ENCODE measurements around the gene TBCK.

DNA sequence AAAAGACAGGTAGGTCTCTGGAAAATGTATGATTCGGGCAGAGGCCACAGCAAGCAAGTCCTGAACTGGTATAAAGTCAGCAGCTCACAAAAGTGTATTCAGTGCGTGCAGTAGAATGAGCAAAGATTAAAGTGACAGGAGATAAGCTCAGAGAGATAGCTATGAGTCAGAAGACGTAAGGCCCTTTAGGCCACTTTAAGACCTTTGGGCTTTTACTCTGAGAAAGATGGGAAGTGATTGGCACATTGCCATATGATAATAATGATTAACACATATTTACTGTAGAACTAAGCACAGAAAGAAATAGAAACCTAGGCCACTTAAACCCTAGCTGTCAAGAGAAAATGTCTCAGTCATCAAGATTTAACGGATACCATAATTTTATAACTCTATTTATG is 51.7 kb downstream of the TBCK start:
- TF ChIP-seq EP300 (IDR thresholded peaks at IDR 0.05; ENCODE audit: borderline replicate concordance in 1 of 2, low read depth in 2 of 2, low read length in 2 of 2) (no peak), GTF2F1 (IDR thresholded peaks at IDR 0.05; ENCODE audit: borderline replicate concordance, low read depth, low read length) (no peak), CREB1 (IDR thresholded peaks at IDR 0.05) (no peak)
- TF ChIP-seq, protein P1, sequence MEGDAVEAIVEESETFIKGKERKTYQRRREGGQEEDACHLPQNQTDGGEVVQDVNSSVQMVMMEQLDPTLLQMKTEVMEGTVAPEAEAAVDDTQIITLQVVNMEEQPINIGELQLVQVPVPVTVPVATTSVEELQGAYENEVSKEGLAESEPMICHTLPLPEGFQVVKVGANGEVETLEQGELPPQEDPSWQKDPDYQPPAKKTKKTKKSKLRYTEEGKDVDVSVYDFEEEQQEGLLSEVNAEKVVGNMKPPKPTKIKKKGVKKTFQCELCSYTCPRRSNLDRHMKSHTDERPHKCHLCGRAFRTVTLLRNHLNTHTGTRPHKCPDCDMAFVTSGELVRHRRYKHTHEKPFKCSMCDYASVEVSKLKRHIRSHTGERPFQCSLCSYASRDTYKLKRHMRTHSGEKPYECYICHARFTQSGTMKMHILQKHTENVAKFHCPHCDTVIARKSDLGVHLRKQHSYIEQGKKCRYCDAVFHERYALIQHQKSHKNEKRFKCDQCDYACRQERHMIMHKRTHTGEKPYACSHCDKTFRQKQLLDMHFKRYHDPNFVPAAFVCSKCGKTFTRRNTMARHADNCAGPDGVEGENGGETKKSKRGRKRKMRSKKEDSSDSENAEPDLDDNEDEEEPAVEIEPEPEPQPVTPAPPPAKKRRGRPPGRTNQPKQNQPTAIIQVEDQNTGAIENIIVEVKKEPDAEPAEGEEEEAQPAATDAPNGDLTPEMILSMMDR (IDR thresholded peaks at IDR 0.05; ENCODE audit: control extremely low read depth in 1 of 3, insufficient read depth in 1 of 3, low read depth in 1 of 3, low read length in 3 of 3), result no peak
